K562 (cell line): ENCODE data around the gene MICALL2.

Experiments used
- BDP1 ChIP-seq: IDR thresholded peaks from 3 replicates; pipeline ENCODE4 v1.6.1; 2011; ENCODE audit not compliant: insufficient read length, insufficient read depth
- EP300 ChIP-seq: IDR thresholded peaks from 2 replicates; pipeline ENCODE4 v1.6.1; 2012; ENCODE audit warnings: low read length, improper control_type of control experiment
- ZFP1 ChIP-seq: fragments of 450-650 bp; formaldehyde crosslinking; IDR thresholded peaks from 2 replicates; pipeline ENCODE4 v1.4.0; 2020; ENCODE audit warnings: mild to moderate bottlenecking, mixed read lengths
- ZNF124 ChIP-seq: sonication (generic); formaldehyde crosslinking; IDR thresholded peaks from 2 replicates; pipeline ENCODE4 v1.8.1; 2022; ENCODE audit warnings: missing genetic modification reagents

DNA sequence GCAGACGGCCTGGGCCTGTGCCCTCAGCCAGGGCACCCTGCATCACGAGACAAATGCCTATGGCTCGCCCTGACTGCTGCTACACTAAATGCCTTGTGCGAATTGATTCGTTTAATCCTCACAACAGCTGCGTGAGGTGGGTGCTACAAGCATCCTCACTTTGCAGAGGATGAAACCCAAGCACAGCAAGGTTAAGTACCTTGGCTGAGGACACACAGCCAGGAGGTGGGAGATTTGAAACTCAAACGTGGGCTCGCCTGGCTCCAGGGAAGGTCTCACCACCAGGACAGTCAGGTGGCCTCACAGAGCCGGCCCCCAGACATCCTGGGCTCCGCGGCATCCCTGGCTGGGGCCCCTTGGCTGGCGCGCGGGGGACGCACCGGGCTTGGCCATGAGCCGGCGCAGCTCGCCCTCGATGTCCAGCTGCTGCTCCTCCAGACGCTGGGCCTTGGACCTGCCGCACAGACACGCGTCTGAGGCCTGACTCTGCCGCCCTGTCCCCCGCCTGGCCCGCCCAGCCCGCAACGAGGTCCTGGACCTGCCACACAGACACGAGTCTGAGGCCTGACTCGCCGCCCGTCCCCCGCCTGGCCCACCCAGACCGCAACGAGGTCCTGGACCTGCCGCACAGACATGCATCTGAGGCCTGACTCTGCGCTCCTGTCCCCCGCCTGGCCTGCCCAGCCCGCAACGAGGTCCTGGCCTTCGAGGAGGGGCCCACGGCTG, 22.0 kb downstream of the MICALL2 start:
- TF ChIP-seq ZFP1, result no peak
- TF ChIP-seq ZNF124, result no peak
- TF ChIP-seq EP300, result no peak
- no peak for TF ChIP-seq BDP1
